Uterus (tissue), 2 donors: ENCODE measurements around the gene POLD4.

Experiments used
- POLR2A ChIP-seq, 2 donors: fragments of 450-650 bp; IDR thresholded peaks; one replicate each; pipeline ENCODE4 v1.6.1; 2016; ENCODE audit warnings: antibody characterized with exemption in 2 of 2, mild to moderate bottlenecking in 1 of 2, moderate library complexity in 1 of 2
- TF ChIP-seq, protein P1 (sequence below), 4 experiments: fragments of 200-600 bp in 2 of 4; fragments of 450-650 bp in 2 of 4; sonication (generic) in 2 of 4; IDR thresholded peaks; one replicate each; pipeline ENCODE4 v1.5.1; 2016 to 2019; ENCODE audit warnings: antibody characterized with exemption in 4 of 4, mild to moderate bottlenecking in 2 of 4, moderate library complexity in 1 of 4

DNA sequence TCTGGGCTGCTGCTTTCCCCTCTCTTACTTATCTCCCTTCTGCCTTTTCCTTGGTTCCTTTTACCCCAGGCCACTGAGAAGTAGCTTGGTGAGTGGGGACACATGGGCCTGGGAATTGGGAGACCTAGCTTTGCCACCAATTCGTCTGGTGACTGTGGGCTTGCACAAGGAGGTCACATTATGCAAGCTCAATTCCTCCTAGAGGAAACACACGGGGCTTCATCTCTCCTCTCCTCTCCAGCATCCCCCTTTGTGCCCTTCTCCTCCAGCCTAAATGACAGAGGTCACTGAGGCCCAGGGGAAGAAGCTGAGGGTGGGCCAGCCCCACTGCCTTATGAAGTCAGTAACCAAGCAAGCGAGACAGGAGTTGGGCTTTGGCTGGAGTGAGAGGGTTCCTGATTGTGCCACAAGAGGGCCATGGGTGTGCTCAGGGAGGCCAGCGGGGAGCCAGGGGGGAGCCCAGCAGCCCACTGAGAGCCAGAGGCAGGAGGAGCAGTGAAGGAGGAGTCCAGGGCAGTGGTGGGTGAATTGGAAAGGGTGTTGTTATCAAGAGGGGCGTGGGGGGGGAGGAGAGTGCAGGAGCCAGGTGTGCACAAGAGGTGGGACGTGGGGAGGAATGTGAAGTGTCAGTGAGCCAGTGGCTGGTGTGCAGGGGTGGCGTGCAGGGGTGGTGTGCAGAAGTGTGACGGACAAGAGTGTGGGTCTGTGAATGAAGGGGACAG, 18.0 kb upstream of the POLD4 start:
- TF ChIP-seq, protein P1, sequence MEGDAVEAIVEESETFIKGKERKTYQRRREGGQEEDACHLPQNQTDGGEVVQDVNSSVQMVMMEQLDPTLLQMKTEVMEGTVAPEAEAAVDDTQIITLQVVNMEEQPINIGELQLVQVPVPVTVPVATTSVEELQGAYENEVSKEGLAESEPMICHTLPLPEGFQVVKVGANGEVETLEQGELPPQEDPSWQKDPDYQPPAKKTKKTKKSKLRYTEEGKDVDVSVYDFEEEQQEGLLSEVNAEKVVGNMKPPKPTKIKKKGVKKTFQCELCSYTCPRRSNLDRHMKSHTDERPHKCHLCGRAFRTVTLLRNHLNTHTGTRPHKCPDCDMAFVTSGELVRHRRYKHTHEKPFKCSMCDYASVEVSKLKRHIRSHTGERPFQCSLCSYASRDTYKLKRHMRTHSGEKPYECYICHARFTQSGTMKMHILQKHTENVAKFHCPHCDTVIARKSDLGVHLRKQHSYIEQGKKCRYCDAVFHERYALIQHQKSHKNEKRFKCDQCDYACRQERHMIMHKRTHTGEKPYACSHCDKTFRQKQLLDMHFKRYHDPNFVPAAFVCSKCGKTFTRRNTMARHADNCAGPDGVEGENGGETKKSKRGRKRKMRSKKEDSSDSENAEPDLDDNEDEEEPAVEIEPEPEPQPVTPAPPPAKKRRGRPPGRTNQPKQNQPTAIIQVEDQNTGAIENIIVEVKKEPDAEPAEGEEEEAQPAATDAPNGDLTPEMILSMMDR (IDR thresholded peaks at IDR 0.05): peak in 3 of 4 experiments; percentile 44 to 59 (median 55)
- TF ChIP-seq POLR2A (IDR thresholded peaks at IDR 0.05): peak in 1 of 2 donors; percentile 15
